ENCODE data around the gene PRKG1. TPM values are rescaled to one million over a fixed set of nuclear protein-coding genes. Genes with fewer than 3 reads are reported as not detected.

PRKG1 gene
- total and polyA plus RNA-seq, 4 donors: 6.8 to 38.1 (median 15.4) TPM

DNA sequence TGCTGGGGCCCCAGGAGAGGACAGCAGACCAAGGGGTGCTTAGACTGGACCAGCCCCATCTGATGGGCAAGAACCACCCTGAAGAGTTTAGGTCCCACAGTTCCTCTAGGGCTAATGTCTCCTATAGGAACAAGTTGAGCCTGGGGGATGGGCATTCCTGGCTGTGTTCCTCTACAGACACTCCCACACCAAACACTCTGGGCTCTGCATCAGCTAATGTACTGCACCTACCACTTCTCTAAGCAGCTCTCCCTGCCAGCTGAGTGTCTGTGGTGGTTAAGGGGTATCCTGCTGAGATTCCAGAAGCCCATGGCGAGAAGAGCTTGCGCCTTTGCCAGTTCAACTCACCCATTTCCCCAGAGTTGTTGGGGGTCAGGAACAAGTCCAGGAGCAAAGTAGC is 909.2 kb downstream of the PRKG1 start:
- Histone ChIP-seq H3K27ac (ENCODE audit: low read depth, low read length) (no peak overlapping the region), H3K36me3 (ENCODE audit: control insufficient read depth, insufficient read depth, low read length) (no peaks in the 10 kb centered on the region), H3K9me3 (ENCODE audit: control insufficient read depth, insufficient read depth, low read length) (no peaks in the 10 kb centered on the region), H3K4me3 (ENCODE audit: low read depth, low read length) (no peak overlapping the region), H3K27me3 (ENCODE audit: control insufficient read depth, insufficient read depth, low read length) (no peaks in the 10 kb centered on the region), H3K4me1 (ENCODE audit: control insufficient read depth, insufficient read depth, low read length) (no peaks in the 10 kb centered on the region)
- no peak for DNase-seq (ENCODE audit: low read depth in 4 of 6, low spot score in 6 of 6)
- no CpG with 5 or more reads among the region's 2 CpGs for WGBS (ENCODE audit: insufficient coverage)

DNA sequence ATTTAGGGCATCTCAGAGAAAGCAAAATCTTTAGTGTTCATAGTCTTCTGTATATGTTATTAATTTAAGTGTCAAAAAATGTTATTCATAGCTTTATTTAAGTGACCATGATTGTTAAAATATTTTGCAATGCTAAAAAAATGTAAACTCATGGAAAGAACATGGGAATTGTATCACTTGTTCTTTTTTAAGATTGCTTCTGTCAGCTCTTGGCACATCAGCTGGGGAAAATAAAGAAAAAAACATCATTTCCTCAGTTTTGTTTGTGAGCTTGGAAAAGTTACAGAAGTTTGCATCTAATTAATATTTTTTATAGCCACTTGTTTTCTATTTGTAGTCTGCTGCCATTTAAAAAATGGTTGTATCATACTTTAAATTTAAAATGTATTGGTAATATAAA is 911.0 kb downstream of the PRKG1 start:
- no peak for DNase-seq (ENCODE audit: low read depth in 4 of 6, low spot score in 6 of 6)
- H3K36me3 ChIP-seq (ENCODE audit: control insufficient read depth, insufficient read depth, low read length): no peaks in the 10 kb centered on the region
- H3K4me1 ChIP-seq (ENCODE audit: control insufficient read depth, insufficient read depth, low read length): no peaks in the 10 kb centered on the region
- H3K9me3 ChIP-seq (ENCODE audit: control insufficient read depth, insufficient read depth, low read length): no peaks in the 10 kb centered on the region
- no peak overlapping the region for H3K4me3 ChIP-seq (ENCODE audit: low read depth, low read length)
- no peaks in the 10 kb centered on the region for H3K27me3 ChIP-seq (ENCODE audit: control insufficient read depth, insufficient read depth, low read length)
- H3K27ac ChIP-seq (ENCODE audit: low read depth, low read length): no peak overlapping the region

GRCh38 chr10:51986516-51986915 is 912.2 kb downstream of the PRKG1 start:
- H3K36me3 ChIP-seq (ENCODE audit: control insufficient read depth, insufficient read depth, low read length): no peaks in the 10 kb centered on the region
- H3K9me3 ChIP-seq (ENCODE audit: control insufficient read depth, insufficient read depth, low read length): no peaks in the 10 kb centered on the region
- no peak overlapping the region for H3K27ac ChIP-seq (ENCODE audit: low read depth, low read length)
- WGBS (ENCODE audit: insufficient coverage): no CpG with 5 or more reads among the region's 2 CpGs
- H3K4me1 ChIP-seq (ENCODE audit: control insufficient read depth, insufficient read depth, low read length): no peaks in the 10 kb centered on the region
- no peak for DNase-seq (ENCODE audit: low read depth in 4 of 6, low spot score in 6 of 6)
- H3K4me3 ChIP-seq (ENCODE audit: low read depth, low read length): no peak overlapping the region
- no peaks in the 10 kb centered on the region for H3K27me3 ChIP-seq (ENCODE audit: control insufficient read depth, insufficient read depth, low read length)

GRCh38 chr10:51993475-51993874 is 919.2 kb downstream of the PRKG1 start:
- no peaks in the 10 kb centered on the region for H3K27me3 ChIP-seq (ENCODE audit: control insufficient read depth, insufficient read depth, low read length)
- no peak for DNase-seq (ENCODE audit: low read depth in 4 of 6, low spot score in 6 of 6)
- H3K4me1 ChIP-seq (ENCODE audit: control insufficient read depth, insufficient read depth, low read length): no peaks in the 10 kb centered on the region
- H3K4me3 ChIP-seq (ENCODE audit: low read depth, low read length): no peak overlapping the region
- H3K9me3 ChIP-seq (ENCODE audit: control insufficient read depth, insufficient read depth, low read length): no peaks in the 10 kb centered on the region
- WGBS (ENCODE audit: insufficient coverage): no CpG with 5 or more reads among the region's 1 CpG
- no peak overlapping the region for H3K27ac ChIP-seq (ENCODE audit: low read depth, low read length)
- H3K36me3 ChIP-seq (ENCODE audit: control insufficient read depth, insufficient read depth, low read length): no peaks in the 10 kb centered on the region

- Histone ChIP-seq H3K27ac (ENCODE audit: low read depth, low read length) (no peak overlapping the region), H3K4me3 (ENCODE audit: low read depth, low read length) (no peak overlapping the region), H3K27me3 (ENCODE audit: control insufficient read depth, insufficient read depth, low read length) (no peaks in the 10 kb centered on the region), H3K9me3 (ENCODE audit: control insufficient read depth, insufficient read depth, low read length) (no peaks in the 10 kb centered on the region), H3K36me3 (ENCODE audit: control insufficient read depth, insufficient read depth, low read length) (no peaks in the 10 kb centered on the region), H3K4me1 (ENCODE audit: control insufficient read depth, insufficient read depth, low read length) (no peaks in the 10 kb centered on the region)
- 60% methylated on average over 1 of the region's 5 CpGs for WGBS (ENCODE audit: insufficient coverage)
- DNase-seq (ENCODE audit: low read depth in 4 of 6, low spot score in 6 of 6): no peak
These were observed 924.8 kb downstream of the PRKG1 start for GRCh38 chr10:51999096-51999495.

DNA sequence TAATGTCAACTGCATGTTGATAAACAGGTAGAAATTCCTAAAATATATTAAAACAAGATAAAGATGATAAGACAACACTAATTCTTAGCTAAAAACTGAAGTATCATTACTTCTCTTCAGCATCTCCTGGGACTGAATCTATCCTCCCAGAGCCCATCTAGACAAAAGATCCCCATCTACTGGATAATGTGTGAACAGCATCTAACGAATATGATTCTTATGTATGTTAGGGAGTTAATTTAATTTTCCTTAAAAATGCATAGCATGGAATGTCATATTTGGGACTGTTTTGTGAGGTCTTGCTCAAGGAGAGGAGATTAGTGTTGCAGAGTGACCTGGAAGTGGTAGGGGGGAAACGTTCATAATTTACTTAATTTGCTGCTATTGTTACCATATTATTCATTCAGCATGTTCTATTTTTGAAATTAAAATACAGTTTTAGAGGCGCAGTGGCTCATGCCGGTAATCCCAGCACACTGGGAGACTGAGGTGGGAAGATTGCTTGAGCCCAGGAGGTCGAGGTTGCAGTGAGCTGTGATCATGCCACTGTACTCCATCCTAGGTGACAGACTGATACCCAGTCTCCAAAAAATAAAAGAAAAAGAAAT is 930.2 kb downstream of the PRKG1 start:
- DNase-seq (ENCODE audit: low read depth in 4 of 6, low spot score in 6 of 6): peak in 5 of 6 donors; percentile 20 to 85 (median 31)
- Histone ChIP-seq H3K36me3 (ENCODE audit: control insufficient read depth, insufficient read depth, low read length) (no peaks in the 10 kb centered on the region), H3K27me3 (ENCODE audit: control insufficient read depth, insufficient read depth, low read length) (no peaks in the 10 kb centered on the region), H3K9me3 (ENCODE audit: control insufficient read depth, insufficient read depth, low read length) (peaks cover 2% of the 10 kb centered on the region), H3K27ac (ENCODE audit: low read depth, low read length) (no peak overlapping the region), H3K4me1 (ENCODE audit: control insufficient read depth, insufficient read depth, low read length) (no peaks in the 10 kb centered on the region), H3K4me3 (ENCODE audit: low read depth, low read length) (no peak overlapping the region)
- WGBS (ENCODE audit: insufficient coverage): 73% methylated on average over 3 of the region's 5 CpGs

DNA sequence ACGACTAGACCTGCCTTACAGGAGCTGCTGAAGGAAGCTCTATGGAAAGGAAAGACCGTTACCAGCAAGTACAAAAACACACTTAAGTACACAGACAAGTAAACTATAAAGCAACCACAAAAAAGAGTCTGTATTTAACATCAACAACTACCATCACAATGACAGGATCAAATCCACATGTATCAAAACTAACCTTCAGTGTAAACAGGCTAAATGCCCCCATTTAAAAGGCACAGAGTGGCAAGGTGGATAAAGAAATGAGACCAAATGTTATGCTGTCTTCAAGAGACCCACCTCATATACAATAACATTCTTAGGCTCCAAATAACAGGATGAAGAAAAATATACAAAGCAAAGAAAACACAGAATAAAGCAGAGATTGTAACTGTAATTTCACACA is 932.8 kb downstream of the PRKG1 start:
- Histone ChIP-seq H3K27ac (ENCODE audit: low read depth, low read length) (no peak overlapping the region), H3K4me1 (ENCODE audit: control insufficient read depth, insufficient read depth, low read length) (no peaks in the 10 kb centered on the region), H3K9me3 (ENCODE audit: control insufficient read depth, insufficient read depth, low read length) (peaks cover 2% of the 10 kb centered on the region), H3K4me3 (ENCODE audit: low read depth, low read length) (no peak overlapping the region), H3K27me3 (ENCODE audit: control insufficient read depth, insufficient read depth, low read length) (no peaks in the 10 kb centered on the region), H3K36me3 (ENCODE audit: control insufficient read depth, insufficient read depth, low read length) (no peaks in the 10 kb centered on the region)
- DNase-seq (ENCODE audit: low read depth in 4 of 6, low spot score in 6 of 6): no peak
- WGBS (ENCODE audit: insufficient coverage): no CpG with 5 or more reads among the region's 2 CpGs

DNA sequence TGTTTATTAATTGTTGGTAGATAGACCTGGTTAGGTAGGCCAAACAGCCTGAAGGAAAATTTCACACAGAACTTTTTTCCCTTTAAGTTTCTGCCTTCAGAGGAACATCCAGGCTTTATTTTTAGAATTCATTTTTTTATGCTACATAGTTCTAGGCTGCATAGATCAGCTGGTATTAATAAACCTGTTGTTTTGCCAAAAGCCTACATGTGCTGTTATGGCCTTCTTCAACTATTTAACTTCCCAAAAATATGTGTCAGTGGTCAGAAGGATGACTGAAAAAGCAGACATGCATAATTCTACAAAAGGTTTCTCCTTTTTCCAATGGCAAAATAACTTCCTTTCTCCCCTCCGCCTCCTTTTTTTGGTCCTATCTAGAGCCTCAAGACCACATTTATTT is 936.8 kb downstream of the PRKG1 start:
- Histone ChIP-seq H3K4me1 (ENCODE audit: control insufficient read depth, insufficient read depth, low read length) (no peaks in the 10 kb centered on the region), H3K9me3 (ENCODE audit: control insufficient read depth, insufficient read depth, low read length) (peaks cover 6% of the 10 kb centered on the region), H3K36me3 (ENCODE audit: control insufficient read depth, insufficient read depth, low read length) (no peaks in the 10 kb centered on the region), H3K27me3 (ENCODE audit: control insufficient read depth, insufficient read depth, low read length) (no peaks in the 10 kb centered on the region), H3K27ac (ENCODE audit: low read depth, low read length) (no peak overlapping the region), H3K4me3 (ENCODE audit: low read depth, low read length) (no peak overlapping the region)
- no peak for DNase-seq (ENCODE audit: low read depth in 4 of 6, low spot score in 6 of 6)
- 89% methylated on average over 1 of the region's 1 CpG for WGBS (ENCODE audit: insufficient coverage)

DNA sequence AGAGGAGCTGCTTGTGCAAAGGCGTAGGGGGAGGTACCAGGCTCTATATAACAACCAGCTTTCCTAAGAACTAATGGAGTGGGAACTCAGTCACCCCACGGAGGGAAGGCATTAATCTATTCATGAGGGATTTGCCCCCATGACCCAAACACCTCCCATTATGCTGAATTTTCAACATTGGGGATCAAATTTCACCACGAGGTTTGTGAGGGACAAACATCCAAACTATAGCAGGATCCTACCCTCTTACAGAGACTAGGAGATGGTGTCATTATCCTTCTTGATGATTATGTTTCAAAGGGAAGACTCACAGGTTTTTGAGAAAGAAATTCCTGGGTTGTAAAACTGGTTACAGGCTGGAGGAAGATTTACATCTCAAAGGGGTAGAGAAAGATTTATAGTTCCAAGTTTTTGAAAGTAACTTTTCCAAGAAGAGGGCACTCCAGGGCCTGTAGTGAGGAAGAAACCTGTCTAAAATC is 944.8 kb downstream of the PRKG1 start:
- H3K4me1 ChIP-seq (ENCODE audit: control insufficient read depth, insufficient read depth, low read length): no peaks in the 10 kb centered on the region
- H3K9me3 ChIP-seq (ENCODE audit: control insufficient read depth, insufficient read depth, low read length): peaks cover 5% of the 10 kb centered on the region
- no peak overlapping the region for H3K27ac ChIP-seq (ENCODE audit: low read depth, low read length)
- peak in 1 of 6 donors; percentile 14 for DNase-seq (ENCODE audit: low read depth in 4 of 6, low spot score in 6 of 6)
- WGBS (ENCODE audit: insufficient coverage): no CpG with 5 or more reads among the region's 3 CpGs
- no peaks in the 10 kb centered on the region for H3K27me3 ChIP-seq (ENCODE audit: control insufficient read depth, insufficient read depth, low read length)
- H3K4me3 ChIP-seq (ENCODE audit: low read depth, low read length): no peak overlapping the region
- no peaks in the 10 kb centered on the region for H3K36me3 ChIP-seq (ENCODE audit: control insufficient read depth, insufficient read depth, low read length)

DNA sequence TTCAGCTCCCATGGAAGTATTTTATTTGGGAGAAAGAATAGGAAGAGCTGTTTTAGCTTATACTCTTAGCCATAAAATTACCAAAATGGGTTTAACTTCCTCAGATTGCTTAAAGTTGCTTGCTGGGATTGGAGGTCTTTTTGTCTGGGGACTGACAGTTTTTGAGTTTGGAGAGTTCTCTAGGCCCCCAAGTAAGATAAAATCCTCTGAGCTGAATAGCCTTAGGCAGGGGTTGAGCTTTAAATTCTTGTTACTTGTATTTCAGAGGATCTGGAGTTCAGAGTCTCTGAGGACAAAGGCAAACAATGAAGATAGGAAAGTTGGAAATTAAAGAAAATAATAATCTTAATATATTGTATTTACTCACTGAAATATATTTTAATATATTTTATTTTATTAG is 945.4 kb downstream of the PRKG1 start:
- H3K27ac ChIP-seq (ENCODE audit: low read depth, low read length): no peak overlapping the region
- DNase-seq (ENCODE audit: low read depth in 4 of 6, low spot score in 6 of 6): no peak
- no peaks in the 10 kb centered on the region for H3K36me3 ChIP-seq (ENCODE audit: control insufficient read depth, insufficient read depth, low read length)
- H3K9me3 ChIP-seq (ENCODE audit: control insufficient read depth, insufficient read depth, low read length): peaks cover 5% of the 10 kb centered on the region
- H3K4me3 ChIP-seq (ENCODE audit: low read depth, low read length): no peak overlapping the region
- no peaks in the 10 kb centered on the region for H3K27me3 ChIP-seq (ENCODE audit: control insufficient read depth, insufficient read depth, low read length)
- H3K4me1 ChIP-seq (ENCODE audit: control insufficient read depth, insufficient read depth, low read length): no peaks in the 10 kb centered on the region
